Stomach (tissue), 9 donors: ENCODE data around the gene HTR2A. TPM values are rescaled to one million over a fixed set of nuclear protein-coding genes. Genes with fewer than 3 reads are reported as not detected.

ENCODE experiments used
- DNase-seq, 2 donors: peaks; one replicate each; pipeline versions ENCODE4 v3.0.0 to v3.0.0-alpha.2; 2013 to 2019
- H3K27ac ChIP-seq, 5 donors: fragments of 200-600 bp in 4 of 5; sonication (generic) in 4 of 5; one replicate each; pipeline ENCODE4 v1.5.1; 2013 to 2019; ENCODE audit warnings: mild to moderate bottlenecking in 1 of 5, moderate library complexity in 1 of 5
- H3K27me3 ChIP-seq, 3 donors: fragments of 200-600 bp; sonication (generic); one replicate each; pipeline ENCODE4 v1.5.1; 2017 to 2019; ENCODE audit warnings: mixed run types in 1 of 3
- H3K36me3 ChIP-seq, 4 donors: fragments of 200-600 bp; sonication (generic); 1 replicate in 3 of 4; 2 replicates in 1 of 4; pipeline ENCODE4 v1.5.1; 2016 to 2019
- H3K4me1 ChIP-seq, 4 donors: fragments of 200-600 bp; sonication (generic); one replicate each; pipeline ENCODE4 v1.5.1; 2016 to 2019
- H3K4me3 ChIP-seq, 4 donors: fragments of 200-600 bp; sonication (generic) in 3 of 4; one replicate each; pipeline ENCODE4 v1.5.1; 2016 to 2019; ENCODE audit warnings: mild to moderate bottlenecking in 1 of 4
- H3K9me3 ChIP-seq, 4 donors: fragments of 200-600 bp; sonication (generic); one replicate each; pipeline ENCODE4 v1.5.1; 2016 to 2019
- CTCF ChIP-seq, 7 experiments: fragments of 450-650 bp in 4 of 7; fragments of 200-600 bp in 3 of 7; sonication (generic) in 3 of 7; IDR thresholded peaks; one replicate each; pipeline ENCODE4 v1.5.1; 2016 to 2019; ENCODE audit warnings: antibody characterized with exemption in 7 of 7, control low read depth in 2 of 7, mild to moderate bottlenecking in 1 of 7
- EP300 ChIP-seq: sonication (generic); formaldehyde crosslinking; IDR thresholded peaks from one replicate; pipeline ENCODE4 v1.6.1; 2017; ENCODE audit warnings: antibody characterized with exemption
- POLR2A ChIP-seq, 4 donors: fragments of 450-650 bp; IDR thresholded peaks; one replicate each; pipeline ENCODE4 v1.6.1; 2016; ENCODE audit warnings: antibody characterized with exemption in 4 of 4, control low read depth in 2 of 4, mild to moderate bottlenecking in 1 of 4, moderate library complexity in 1 of 4
- POLR2AphosphoS5 ChIP-seq, 3 donors: sonication (generic); formaldehyde crosslinking; IDR thresholded peaks; one replicate each; pipeline ENCODE4 v1.6.1; 2016; ENCODE audit warnings: antibody characterized with exemption in 3 of 3
- WGBS, 5 donors: extraction: QIAGEN DNeasy Blood & Tissue Kit in 3 of 5; methylation state at CpG; one replicate each; pipeline versions ENCODE4 v1.1.5 to v1.1.7; 2013 to 2018; 5-methylcytosine and 5-hydroxymethylcytosine counted together
- intact Hi-C: fragments of 100-400 bp; cut with DNase I; formaldehyde crosslinking; loops from one replicate; pipeline ENCODE4 v1.15.1; 2023; ENCODE audit warnings: low total_unique reads
- polyA plus RNA-seq, 3 donors: library from polyadenylated mRNA; stranded (reverse); fragments of 200-250 nt; gene quantifications; one replicate each; pipeline ENCODE4 v1.2.3, GENCODE V29; 2013
- total RNA-seq, 5 donors: library from RNA; depleted of rRNA; stranded (reverse); fragments of >200 nt; gene quantifications; one replicate each; pipeline versions ENCODE4 v1.1.0 to v1.2.3, GENCODE V29; 2014 to 2016
- donor health status: healthy with polysubstance abuse.
- donor health status: Bipolar disorder and iron deficiency.
- donor health status: healthy.

Gene HTR2A
- total and polyA plus RNA-seq, 8 donors = 0.33 to 1.8 (median 0.87) TPM; not detected in 3

- Histone ChIP-seq H3K36me3 (no peaks in the 10 kb centered on the region), H3K4me3 (no peak overlapping the region), H3K27ac (no peak overlapping the region), H3K9me3 (no peaks in the 10 kb centered on the region), H3K27me3 (no peaks in the 10 kb centered on the region), H3K4me1 (peaks cover 0 to 8% (median 3%) of the 10 kb centered on the region in 4 donors)
- TF ChIP-seq POLR2AphosphoS5 (IDR thresholded peaks at IDR 0.05) = no peak
- TF ChIP-seq EP300 = no peak
- TF ChIP-seq POLR2A (IDR thresholded peaks at IDR 0.05) = no peak
- TF ChIP-seq CTCF (IDR thresholded peaks at IDR 0.05) = no peak
- DNase-seq = no peak
- 74 to 82% (median 82%) methylated on average over 1 of the region's 1 CpG for WGBS, 5 donors
- intact Hi-C loops = no loop called here
Measured at GRCh38 chr13:46901721-46902120, 4.9 kb upstream of the HTR2A start.

- Histone ChIP-seq H3K4me1 (peaks cover 0 to 24% (median 8%) of the 10 kb centered on the region in 4 donors), H3K4me3 (no peak overlapping the region), H3K9me3 (no peaks in the 10 kb centered on the region), H3K27me3 (no peaks in the 10 kb centered on the region), H3K27ac (no peak overlapping the region), H3K36me3 (no peaks in the 10 kb centered on the region)
- TF ChIP-seq POLR2AphosphoS5 (IDR thresholded peaks at IDR 0.05) = no peak
- TF ChIP-seq POLR2A (IDR thresholded peaks at IDR 0.05) = no peak
- TF ChIP-seq EP300 = no peak
- TF ChIP-seq CTCF (IDR thresholded peaks at IDR 0.05) = no peak
- DNase-seq = no peak
- 86 to 91% (median 89%) methylated on average over 5 of the region's 5 CpGs for WGBS, 5 donors
- intact Hi-C loops = no loop called here
Measured at GRCh38 chr13:46899801-46900200, 2.9 kb upstream of the HTR2A start.

GRCh38 chr13:46895381-46895780 lies 1.5 kb downstream of the HTR2A start:
- Histone ChIP-seq H3K4me1 (peaks cover 0 to 44% (median 23%) of the 10 kb centered on the region in 4 donors), H3K27ac (peak overlapping the region in 1 of 5 donors; percentile 66), H3K4me3 (peak overlapping the region in 3 of 4 donors; percentile 41 to 44 (median 41)), H3K36me3 (no peaks in the 10 kb centered on the region), H3K27me3 (peaks cover 0 to 9% (median 0%) of the 10 kb centered on the region in 3 donors), H3K9me3 (no peaks in the 10 kb centered on the region)
- intact Hi-C loops = no loop called here
- no peak for DNase-seq
- 63 to 76% (median 66%) methylated on average over 8 of the region's 8 CpGs for WGBS, 5 donors
- TF ChIP-seq POLR2A (IDR thresholded peaks at IDR 0.05) = no peak
- TF ChIP-seq POLR2AphosphoS5 (IDR thresholded peaks at IDR 0.05) = no peak
- TF ChIP-seq EP300 = no peak
- no peak for TF ChIP-seq CTCF (IDR thresholded peaks at IDR 0.05)

GRCh38 chr13:46894568-46894967 lies 2.3 kb downstream of the HTR2A start:
- TF ChIP-seq EP300 = no peak
- no peak for TF ChIP-seq POLR2AphosphoS5 (IDR thresholded peaks at IDR 0.05)
- no peak for TF ChIP-seq POLR2A (IDR thresholded peaks at IDR 0.05)
- no peak for TF ChIP-seq CTCF (IDR thresholded peaks at IDR 0.05)
- no peaks in the 10 kb centered on the region for H3K9me3 ChIP-seq
- peaks cover 0 to 9% (median 0%) of the 10 kb centered on the region in 3 donors for H3K27me3 ChIP-seq
- H3K27ac ChIP-seq = peak overlapping the region in 4 of 5 donors; percentile 11 to 73 (median 53)
- H3K4me1 ChIP-seq = peaks cover 0 to 44% (median 23%) of the 10 kb centered on the region in 4 donors
- DNase-seq = no peak
- intact Hi-C loops = no loop called here
- peak overlapping the region; percentile 56 to 60 (median 59) for H3K4me3 ChIP-seq
- H3K36me3 ChIP-seq = no peaks in the 10 kb centered on the region
